Kidney (tissue), 14 donors: Measurements from ENCODE around the gene GSTA3. TPM values are rescaled to one million over a fixed set of nuclear protein-coding genes. Genes with fewer than 3 reads are reported as not detected.
"Not testable (repeated sequence)": the region's sequence is repeated elsewhere in the genome, so short reads cannot be mapped to it uniquely, and the experiment has no call there.

Source experiments
- DNase-seq, 5 donors: peaks; one replicate each; pipeline ENCODE4 v3.0.0-alpha.2; 2013 to 2020
- FAIRE-seq: peaks from 2 replicates; lab custom pipeline; 2012; peaks lifted over from hg19 to GRCh38; lab: Jason Lieb, UNC
- H3K27ac ChIP-seq, 2 donors: one replicate each; pipeline ENCODE4 v1.7.0; 2013; ENCODE audit warnings: low read depth in 2 of 2, low read length in 2 of 2, inconsistent platforms in 1 of 2
- H3K27me3 ChIP-seq: one replicate; pipeline ENCODE4 v1.7.1; 2013; ENCODE audit warnings: low read length, inconsistent platforms; ENCODE audit not compliant: control insufficient read depth, insufficient read depth
- H3K36me3 ChIP-seq, 3 donors: one replicate each; pipeline versions ENCODE4 v1.7.0 to v1.7.1; 2013; ENCODE audit warnings: low read length in 3 of 3, control low read depth in 1 of 3, inconsistent platforms in 1 of 3; ENCODE audit not compliant: insufficient read depth in 3 of 3, control insufficient read depth in 2 of 3
- H3K4me1 ChIP-seq, 3 donors: one replicate each; pipeline versions ENCODE4 v1.7.0 to v1.7.1; 2013; ENCODE audit warnings: low read length in 3 of 3, inconsistent platforms in 1 of 3, low read depth in 1 of 3; ENCODE audit not compliant: control insufficient read depth in 2 of 3, insufficient read depth in 2 of 3
- H3K4me3 ChIP-seq, 3 donors: one replicate each; pipeline versions ENCODE4 v1.7.0 to v1.8.1; 2013; ENCODE audit warnings: low read length in 3 of 3, control low read depth in 1 of 3, inconsistent platforms in 1 of 3
- H3K9ac ChIP-seq, 3 donors: one replicate each; pipeline versions ENCODE4 v1.7.0 to v1.7.1; 2013; ENCODE audit warnings: low read length in 3 of 3, control low read depth in 1 of 3, inconsistent platforms in 1 of 3
- H3K9me3 ChIP-seq, 3 donors: one replicate each; pipeline versions ENCODE4 v1.7.0 to v1.7.1; 2013; ENCODE audit warnings: low read length in 3 of 3, control low read depth in 1 of 3, inconsistent platforms in 1 of 3; ENCODE audit not compliant: control insufficient read depth in 2 of 3, insufficient read depth in 1 of 3
- CTCF ChIP-seq: IDR thresholded peaks from 3 replicates; pipeline ENCODE4 v1.5.1; 2012; ENCODE audit warnings: mild to moderate bottlenecking, moderate library complexity, borderline replicate concordance; ENCODE audit not compliant: insufficient read depth; ENCODE audit errors: extremely low read depth
- intact Hi-C: fragments of 100-400 bp; cut with DNase I; formaldehyde crosslinking; loops from one replicate; pipeline ENCODE4 v1.11.1; 2022
- polyA plus RNA-seq: library from polyadenylated mRNA; stranded (reverse); fragments of 350-450 nt; fragmentation: Illumina TruSeq; extraction: RNeasy Lipid Tissue Mini Kit (QIAGEN cat#74804); gene quantifications from one replicate; pipeline ENCODE4 v1.2.3, GENCODE V29; 2014; ENCODE audit warnings: low read depth, low replicate concordance; ENCODE audit not compliant: insufficient read depth
- total RNA-seq: library from RNA; stranded (reverse); fragmentation: NEBNext Ultra II Directional; extraction: Animal tissue kit (Norgen Biotek cat#: 25700); gene quantifications from one replicate; pipeline ENCODE4 v1.2.1, GENCODE V29; 2021
- donor health status: control.
- donor health status: control.
- donor health status: control.
- donor health status: control.
- donor health status: control.
- donor health status: DM: yes; HTN: yes; CAD: no.
- donor health status: Normal renal cell carcinoma (clear cell type).

GSTA3 gene
- total and polyA plus RNA-seq, 2 donors from 2014 or later: not detected

GRCh38 chr6:52908526-52908925, 972 bp downstream of the GSTA3 start:
- no peak for TF ChIP-seq CTCF
- Histone ChIP-seq H3K27ac (no peak overlapping the region), H3K4me1 (no peaks in the 10 kb centered on the region), H3K4me3 (no peak overlapping the region), H3K9ac (no peak overlapping the region), H3K9me3 (no peaks in the 10 kb centered on the region), H3K36me3 (no peaks in the 10 kb centered on the region), H3K27me3 (no peaks in the 10 kb centered on the region)
- intact Hi-C loops: no loop called here
- DNase-seq (peak in 2 of 5 donors; percentile 10 to 55), FAIRE-seq (no peak)

- H3K4me1 ChIP-seq: no peaks in the 10 kb centered on the region
- intact Hi-C loops: no loop called here
- no peaks in the 10 kb centered on the region for H3K27me3 ChIP-seq
- H3K36me3 ChIP-seq: no peaks in the 10 kb centered on the region
- no peak for FAIRE-seq
- H3K9ac ChIP-seq: no peak overlapping the region
- H3K4me3 ChIP-seq: no peak overlapping the region
- no peak overlapping the region for H3K27ac ChIP-seq
- H3K9me3 ChIP-seq: no peaks in the 10 kb centered on the region
- TF ChIP-seq CTCF: no peak
- DNase-seq: no peak
Observed at GRCh38 chr6:52904562-52905279, 4.8 kb downstream of the GSTA3 start.

GRCh38 chr6:52900536-52900935, 9.0 kb downstream of the GSTA3 start:
- FAIRE-seq (no peak), DNase-seq (no peak)
- intact Hi-C loops: no loop called here
- Histone ChIP-seq H3K27ac (no peak overlapping the region), H3K9ac (no peak overlapping the region), H3K9me3 (no peaks in the 10 kb centered on the region), H3K4me1 (no peaks in the 10 kb centered on the region), H3K27me3 (no peaks in the 10 kb centered on the region), H3K4me3 (no peak overlapping the region), H3K36me3 (no peaks in the 10 kb centered on the region)
- no peak for TF ChIP-seq CTCF

- H3K4me3 ChIP-seq, H3K27me3 ChIP-seq, intact Hi-C loops, H3K27ac ChIP-seq, DNase-seq, H3K36me3 ChIP-seq, FAIRE-seq, H3K9ac ChIP-seq, H3K9me3 ChIP-seq, H3K4me1 ChIP-seq: not testable (repeated sequence)
Observed at GRCh38 chr6:52895790-52896189, 13.7 kb downstream of the GSTA3 start.
